Measurements from ENCODE around the gene SLC16A5. TPM values are rescaled to one million over a fixed set of nuclear protein-coding genes. Genes with fewer than 3 reads are reported as not detected.

SLC16A5 gene
- polyA plus RNA-seq, 1 donor (not counting 4 experiments of a cell fraction or from before 2014, with no cell fraction given), result 3.5 TPM

- Histone ChIP-seq H3K27me3 (ENCODE audit: control insufficient read depth, extremely low read depth, insufficient read depth, low read length) (no peaks in the 10 kb centered on the region), H3K27ac (ENCODE audit: control insufficient read depth, insufficient read depth, low read length) (no peak overlapping the region), H3K4me2 (ENCODE audit: control insufficient read depth, extremely low read depth, insufficient read depth, low read depth, low read length) (no peak overlapping the region), H3K9me3 (ENCODE audit: control insufficient read depth, low read depth, low read length) (no peaks in the 10 kb centered on the region), H3K4me3 (ENCODE audit: control insufficient read depth in 2 of 3, extremely low read depth in 1 of 3, insufficient read depth in 2 of 3, low read depth in 1 of 3, low read length in 3 of 3) (no peak overlapping the region), H3K4me1 (ENCODE audit: control insufficient read depth, extremely low read depth, insufficient read depth, low read length) (no peaks in the 10 kb centered on the region), H2AFZ (ENCODE audit: control insufficient read depth, low read length) (no peak overlapping the region), H3K9me1 (ENCODE audit: control insufficient read depth, extremely low read depth, insufficient read depth, low read length) (no peaks in the 10 kb centered on the region), H3K9ac (ENCODE audit: control insufficient read depth, extremely low read depth, insufficient read depth, low read length) (no peak overlapping the region), H3K79me2 (ENCODE audit: control insufficient read depth, insufficient read depth, low read length) (no peaks in the 10 kb centered on the region), H4K20me1 (ENCODE audit: control insufficient read depth, extremely low read depth, insufficient read depth, low read length) (no peaks in the 10 kb centered on the region), H3K36me3 (ENCODE audit: control insufficient read depth in 2 of 2, extremely low read depth in 1 of 2, insufficient read depth in 2 of 2, low read length in 2 of 2) (peaks cover 20 to 30% of the 10 kb centered on the region in 2 experiments)
- dilution Hi-C loops (cut with MboI; ENCODE audit: extremely low pct_ligation_motif_present, low sequenced_read_pairs), result no loop called here
- no peak for FAIRE-seq
- no peak for TF ChIP-seq EZH2 (IDR thresholded peaks at IDR 0.05; ENCODE audit: low read length)
- TF ChIP-seq, protein P1, sequence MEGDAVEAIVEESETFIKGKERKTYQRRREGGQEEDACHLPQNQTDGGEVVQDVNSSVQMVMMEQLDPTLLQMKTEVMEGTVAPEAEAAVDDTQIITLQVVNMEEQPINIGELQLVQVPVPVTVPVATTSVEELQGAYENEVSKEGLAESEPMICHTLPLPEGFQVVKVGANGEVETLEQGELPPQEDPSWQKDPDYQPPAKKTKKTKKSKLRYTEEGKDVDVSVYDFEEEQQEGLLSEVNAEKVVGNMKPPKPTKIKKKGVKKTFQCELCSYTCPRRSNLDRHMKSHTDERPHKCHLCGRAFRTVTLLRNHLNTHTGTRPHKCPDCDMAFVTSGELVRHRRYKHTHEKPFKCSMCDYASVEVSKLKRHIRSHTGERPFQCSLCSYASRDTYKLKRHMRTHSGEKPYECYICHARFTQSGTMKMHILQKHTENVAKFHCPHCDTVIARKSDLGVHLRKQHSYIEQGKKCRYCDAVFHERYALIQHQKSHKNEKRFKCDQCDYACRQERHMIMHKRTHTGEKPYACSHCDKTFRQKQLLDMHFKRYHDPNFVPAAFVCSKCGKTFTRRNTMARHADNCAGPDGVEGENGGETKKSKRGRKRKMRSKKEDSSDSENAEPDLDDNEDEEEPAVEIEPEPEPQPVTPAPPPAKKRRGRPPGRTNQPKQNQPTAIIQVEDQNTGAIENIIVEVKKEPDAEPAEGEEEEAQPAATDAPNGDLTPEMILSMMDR (optimal IDR thresholded peaks at IDR 0.05 in 1 of 3, IDR thresholded peaks at IDR 0.05 in 1 of 3, conservative IDR thresholded peaks at IDR 0.05 in 1 of 3; ENCODE audit: extremely low read depth in 1 of 3, insufficient read depth in 2 of 3, low read length in 3 of 3), result no peak
- DNase-seq (ENCODE audit: low read depth, low spot score), result no peak
Measured at GRCh38 chr17:75064867-75065561, 22.7 kb upstream of the SLC16A5 start.

DNA sequence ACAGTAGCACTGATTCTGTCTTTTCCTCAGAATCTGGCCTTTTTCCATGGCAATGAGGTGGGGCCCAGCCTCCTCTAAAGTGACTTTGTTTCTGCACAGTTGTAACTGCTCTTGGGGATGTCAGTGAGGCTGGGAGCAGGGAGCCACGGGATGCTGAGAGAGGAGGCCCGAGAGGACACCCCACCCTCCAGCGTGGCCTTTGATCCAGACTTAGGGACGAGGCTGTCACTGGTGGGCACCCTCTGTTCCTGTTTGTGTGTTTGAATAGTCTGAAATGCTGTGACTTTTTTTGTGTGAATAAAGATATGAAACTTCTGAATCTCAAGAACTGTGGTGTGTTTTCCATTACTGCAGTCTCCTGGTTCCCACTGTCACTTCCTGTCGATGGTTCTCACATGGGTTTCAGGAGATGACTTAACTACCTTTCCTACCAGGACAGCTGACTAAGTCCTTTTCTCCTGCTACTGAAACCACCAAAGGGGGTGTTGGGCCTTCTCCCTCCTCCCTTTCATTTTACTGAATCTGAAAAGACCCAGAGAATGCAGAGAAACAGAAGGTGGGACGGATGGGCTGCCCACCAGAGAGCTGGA lies 22.1 kb upstream of the SLC16A5 start:
- Histone ChIP-seq H3K4me3 (ENCODE audit: control insufficient read depth in 2 of 3, extremely low read depth in 1 of 3, insufficient read depth in 2 of 3, low read depth in 1 of 3, low read length in 3 of 3) (no peak overlapping the region), H3K9me3 (ENCODE audit: control insufficient read depth, low read depth, low read length) (no peaks in the 10 kb centered on the region), H2AFZ (ENCODE audit: control insufficient read depth, low read length) (no peak overlapping the region), H3K79me2 (ENCODE audit: control insufficient read depth, insufficient read depth, low read length) (no peaks in the 10 kb centered on the region), H3K27ac (ENCODE audit: control insufficient read depth, insufficient read depth, low read length) (no peak overlapping the region), H3K36me3 (ENCODE audit: control insufficient read depth in 2 of 2, extremely low read depth in 1 of 2, insufficient read depth in 2 of 2, low read length in 2 of 2) (peaks cover 20 to 27% of the 10 kb centered on the region in 2 experiments), H4K20me1 (ENCODE audit: control insufficient read depth, extremely low read depth, insufficient read depth, low read length) (no peaks in the 10 kb centered on the region), H3K27me3 (ENCODE audit: control insufficient read depth, extremely low read depth, insufficient read depth, low read length) (no peaks in the 10 kb centered on the region), H3K4me1 (ENCODE audit: control insufficient read depth, extremely low read depth, insufficient read depth, low read length) (no peaks in the 10 kb centered on the region), H3K9ac (ENCODE audit: control insufficient read depth, extremely low read depth, insufficient read depth, low read length) (no peak overlapping the region), H3K9me1 (ENCODE audit: control insufficient read depth, extremely low read depth, insufficient read depth, low read length) (no peaks in the 10 kb centered on the region), H3K4me2 (ENCODE audit: control insufficient read depth, extremely low read depth, insufficient read depth, low read depth, low read length) (no peak overlapping the region)
- FAIRE-seq (peak; percentile 57), DNase-seq (ENCODE audit: low read depth, low spot score) (no peak)
- TF ChIP-seq, protein P1 (optimal IDR thresholded peaks at IDR 0.05 in 1 of 3, IDR thresholded peaks at IDR 0.05 in 1 of 3, conservative IDR thresholded peaks at IDR 0.05 in 1 of 3; ENCODE audit: extremely low read depth in 1 of 3, insufficient read depth in 2 of 3, low read length in 3 of 3), result no peak
- TF ChIP-seq EZH2 (IDR thresholded peaks at IDR 0.05; ENCODE audit: low read length), result no peak
- dilution Hi-C loops (cut with MboI; ENCODE audit: extremely low pct_ligation_motif_present, low sequenced_read_pairs), result no loop called here
